Measurements from ENCODE around the gene BLZF1. TPM values are rescaled to one million over a fixed set of nuclear protein-coding genes. Genes with fewer than 3 reads are reported as not detected.

BLZF1 gene
- total and polyA plus RNA-seq, 9 donors = 9.2 to 28.8 (median 19.2) TPM

GRCh38 chr1:169363046-169363730 is 4.8 kb upstream of the BLZF1 start:
- Histone ChIP-seq H3K4me3 (no peak overlapping the region), H3K27ac (no peak overlapping the region), H3K4me1 (ENCODE audit: insufficient read depth) (no peaks in the 10 kb centered on the region), H3K36me3 (no peaks in the 10 kb centered on the region), H3K9me3 (no peaks in the 10 kb centered on the region), H3K27me3 (no peaks in the 10 kb centered on the region)
- intact Hi-C loops (cut with DNase I) = loop anchor here in 1 of 4 donors (10.0 kb wide), 1 partner anchor 182 kb away; no protein-coding TSS in a partner anchor
- TF ChIP-seq EP300 (IDR thresholded peaks at IDR 0.05) = no peak
- no peak for TF ChIP-seq CTCF (IDR thresholded peaks at IDR 0.05)
- no peak for TF ChIP-seq POLR2A (IDR thresholded peaks at IDR 0.05)
- WGBS, 3 donors = 84 to 89% (median 88%) methylated on average over 5 of the region's 5 CpGs
- no peak for DNase-seq

- no peaks in the 10 kb centered on the region for H3K36me3 ChIP-seq
- intact Hi-C loops (cut with DNase I) = loop anchor here in 1 of 4 donors (10.0 kb wide), 1 partner anchor 180 kb away; no protein-coding TSS in a partner anchor
- TF ChIP-seq POLR2A (IDR thresholded peaks at IDR 0.05) (no peak), EP300 (IDR thresholded peaks at IDR 0.05) (no peak), CTCF (IDR thresholded peaks at IDR 0.05) (no peak)
- DNase-seq = no peak
- H3K27ac ChIP-seq = no peak overlapping the region
- H3K4me3 ChIP-seq = no peak overlapping the region
- H3K27me3 ChIP-seq = no peaks in the 10 kb centered on the region
- 95 to 99% (median 97%) methylated on average over 2 of the region's 2 CpGs for WGBS, 3 donors
- H3K4me1 ChIP-seq (ENCODE audit: insufficient read depth) = peaks cover 2% of the 10 kb centered on the region
- no peaks in the 10 kb centered on the region for H3K9me3 ChIP-seq
Observed at GRCh38 chr1:169364948-169365347, 3.0 kb upstream of the BLZF1 start.

DNA sequence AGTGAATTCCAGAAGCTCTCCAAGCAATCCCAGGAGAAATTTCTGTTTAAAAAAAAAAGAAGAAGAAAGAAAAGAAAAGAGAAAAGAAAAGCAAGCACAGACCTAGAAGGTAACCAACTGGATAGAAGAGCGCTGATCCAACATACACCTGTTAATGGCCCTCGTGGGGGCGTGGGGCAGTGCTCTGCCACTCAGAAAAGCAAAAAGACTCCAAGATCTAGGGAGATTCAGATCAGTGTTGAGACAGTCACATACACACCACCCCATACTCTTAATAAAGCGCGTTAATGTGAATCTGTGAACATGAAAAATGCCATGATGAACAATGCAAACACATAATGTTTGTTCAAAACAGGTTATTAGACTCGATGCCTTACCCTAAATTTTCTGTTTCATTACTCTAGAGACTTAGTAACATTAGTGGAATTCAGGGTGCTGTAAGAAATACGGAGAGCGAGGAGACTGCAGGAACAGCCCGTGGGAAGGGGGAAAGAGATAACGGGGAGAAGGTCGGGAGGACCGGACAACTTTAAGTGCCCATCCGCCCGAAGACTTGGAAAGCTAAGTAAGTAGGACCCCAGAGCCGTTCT is 804 bp upstream of the BLZF1 start:
- Histone ChIP-seq H3K9me3 (no peaks in the 10 kb centered on the region), H3K4me3 (peak overlapping the region; percentile 73), H3K36me3 (no peaks in the 10 kb centered on the region), H3K27me3 (no peaks in the 10 kb centered on the region), H3K27ac (peak overlapping the region; percentile 44 to 59), H3K4me1 (ENCODE audit: insufficient read depth) (peaks cover 2% of the 10 kb centered on the region)
- 5 to 7% (median 5%) methylated on average over 15 of the region's 15 CpGs for WGBS, 3 donors
- no peak for TF ChIP-seq CTCF (IDR thresholded peaks at IDR 0.05)
- TF ChIP-seq POLR2A (IDR thresholded peaks at IDR 0.05) = no peak
- no peak for TF ChIP-seq EP300 (IDR thresholded peaks at IDR 0.05)
- DNase-seq = peak in 1 of 5 donors; percentile 17
- intact Hi-C loops (cut with DNase I) = loop anchor here in 1 of 4 donors (10.0 kb wide), 1 partner anchor 178 kb away; no protein-coding TSS in a partner anchor

DNA sequence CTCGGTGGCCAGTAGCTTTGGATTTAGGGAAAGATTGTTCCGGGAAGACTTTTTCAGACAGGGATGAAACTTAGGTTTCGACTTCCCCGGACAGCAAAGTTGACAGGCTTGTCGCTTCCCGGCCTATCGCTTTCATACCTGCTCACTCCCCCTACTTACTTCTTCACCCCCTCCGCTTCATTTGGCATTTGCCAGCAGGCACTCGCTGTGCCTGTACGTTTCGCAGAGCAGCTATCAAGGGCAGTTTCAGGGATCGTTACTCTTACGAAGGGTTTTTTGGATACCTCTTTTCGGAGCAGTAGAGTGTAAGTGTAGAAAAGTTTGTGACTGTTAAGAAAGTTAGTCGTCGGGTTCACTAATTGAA is 393 bp downstream of the BLZF1 start:
- intact Hi-C loops (cut with DNase I) = loop anchor here in 1 of 4 donors (10.0 kb wide), 1 partner anchor 176 kb away; no protein-coding TSS in a partner anchor
- H3K36me3 ChIP-seq = no peaks in the 10 kb centered on the region
- DNase-seq = peak in 2 of 5 donors; percentile 19 to 32
- no peaks in the 10 kb centered on the region for H3K9me3 ChIP-seq
- WGBS, 3 donors = 0% methylated on average over 16 of the region's 16 CpGs
- H3K4me1 ChIP-seq (ENCODE audit: insufficient read depth) = peaks cover 2% of the 10 kb centered on the region
- H3K4me3 ChIP-seq = peak overlapping the region; percentile 73
- no peaks in the 10 kb centered on the region for H3K27me3 ChIP-seq
- H3K27ac ChIP-seq = peak overlapping the region in 1 of 2 donors; percentile 12
- TF ChIP-seq POLR2A (IDR thresholded peaks at IDR 0.05) (no peak), EP300 (IDR thresholded peaks at IDR 0.05) (no peak), CTCF (IDR thresholded peaks at IDR 0.05) (no peak)

Data from ovary (tissue), 9 donors.